Body of pancreas (tissue), 4 donors: ENCODE measurements around the gene KIAA1217.

Experiments used
- CTCF ChIP-seq, 7 experiments: fragments of 450-650 bp in 4 of 7; fragments of 200-600 bp in 3 of 7; sonication (generic) in 3 of 7; IDR thresholded peaks; one replicate each; pipeline ENCODE4 v1.5.1; 2016 to 2019; ENCODE audit warnings: antibody characterized with exemption in 7 of 7
- POLR2A ChIP-seq, 3 donors: fragments of 450-650 bp; IDR thresholded peaks; one replicate each; pipeline ENCODE4 v1.6.1; 2016; ENCODE audit warnings: antibody characterized with exemption in 3 of 3, mild to moderate bottlenecking in 2 of 3

GRCh38 chr10:24439935-24440334 is 231.0 kb downstream of the KIAA1217 start:
- TF ChIP-seq CTCF (IDR thresholded peaks at IDR 0.05), result no peak
- TF ChIP-seq POLR2A (IDR thresholded peaks at IDR 0.05), result no peak
